Tibial nerve (tissue), 4 donors: ENCODE measurements around the gene ANKMY1. TPM values are rescaled to one million over a fixed set of nuclear protein-coding genes. Genes with fewer than 3 reads are reported as not detected.

Experiments
- DNase-seq, 2 donors: peaks; one replicate each; pipeline ENCODE4 v3.0.0-alpha.2; 2019; ENCODE audit warnings: low spot score in 2 of 2
- H3K27ac ChIP-seq, 4 donors: fragments of 200-600 bp; sonication (generic) in 3 of 4; one replicate each; pipeline ENCODE4 v1.5.1; 2017 to 2019; ENCODE audit warnings: mild to moderate bottlenecking in 1 of 4
- H3K27me3 ChIP-seq, 2 donors: fragments of 200-600 bp; sonication (generic) in 1 of 2; one replicate each; pipeline versions ENCODE4 v1.5.1 to v1.6.0; 2017 to 2019
- H3K36me3 ChIP-seq, 3 donors: fragments of 200-600 bp; sonication (generic); one replicate each; pipeline ENCODE4 v1.5.1; 2018 to 2019
- H3K4me1 ChIP-seq, 4 donors: fragments of 200-600 bp; sonication (generic) in 3 of 4; one replicate each; pipeline ENCODE4 v1.5.1; 2017 to 2019
- H3K4me3 ChIP-seq, 4 donors: fragments of 200-600 bp; sonication (generic) in 3 of 4; one replicate each; pipeline ENCODE4 v1.5.1; 2017 to 2019; ENCODE audit warnings: mild to moderate bottlenecking in 1 of 4, moderate library complexity in 1 of 4
- H3K9me3 ChIP-seq, 4 donors: fragments of 200-600 bp; sonication (generic) in 3 of 4; one replicate each; pipeline ENCODE4 v1.5.1; 2017 to 2019
- EP300 ChIP-seq, 2 donors: sonication (generic); formaldehyde crosslinking; IDR thresholded peaks; one replicate each; pipeline ENCODE4 v1.6.1; 2017; ENCODE audit warnings: antibody characterized with exemption in 2 of 2, mild to moderate bottlenecking in 1 of 2
- POLR2A ChIP-seq, 2 donors: fragments of 450-650 bp; IDR thresholded peaks; one replicate each; pipeline ENCODE4 v1.6.1; 2017; ENCODE audit warnings: antibody characterized with exemption in 2 of 2, mild to moderate bottlenecking in 2 of 2, moderate library complexity in 2 of 2
- WGBS, 2 donors: methylation state at CpG; one replicate each; pipeline ENCODE4 v1.1.5; 2018; 5-methylcytosine and 5-hydroxymethylcytosine counted together
- total RNA-seq, 4 donors: library from RNA; depleted of rRNA; stranded (reverse); fragments of >200 nt; gene quantifications; one replicate each; pipeline ENCODE4 v1.1.0, GENCODE V29; 2016
- TF ChIP-seq, protein P1 (sequence below), 5 experiments: fragments of 200-600 bp in 3 of 5; fragments of 450-650 bp in 2 of 5; sonication (generic) in 3 of 5; IDR thresholded peaks; one replicate each; pipeline ENCODE4 v1.5.1; 2016 to 2019; ENCODE audit warnings: antibody characterized with exemption in 5 of 5, mild to moderate bottlenecking in 3 of 5, moderate library complexity in 2 of 5

ANKMY1 gene
- total RNA-seq, 4 donors from 2014 or later = 14.2 to 24.0 (median 21.4) TPM

DNA sequence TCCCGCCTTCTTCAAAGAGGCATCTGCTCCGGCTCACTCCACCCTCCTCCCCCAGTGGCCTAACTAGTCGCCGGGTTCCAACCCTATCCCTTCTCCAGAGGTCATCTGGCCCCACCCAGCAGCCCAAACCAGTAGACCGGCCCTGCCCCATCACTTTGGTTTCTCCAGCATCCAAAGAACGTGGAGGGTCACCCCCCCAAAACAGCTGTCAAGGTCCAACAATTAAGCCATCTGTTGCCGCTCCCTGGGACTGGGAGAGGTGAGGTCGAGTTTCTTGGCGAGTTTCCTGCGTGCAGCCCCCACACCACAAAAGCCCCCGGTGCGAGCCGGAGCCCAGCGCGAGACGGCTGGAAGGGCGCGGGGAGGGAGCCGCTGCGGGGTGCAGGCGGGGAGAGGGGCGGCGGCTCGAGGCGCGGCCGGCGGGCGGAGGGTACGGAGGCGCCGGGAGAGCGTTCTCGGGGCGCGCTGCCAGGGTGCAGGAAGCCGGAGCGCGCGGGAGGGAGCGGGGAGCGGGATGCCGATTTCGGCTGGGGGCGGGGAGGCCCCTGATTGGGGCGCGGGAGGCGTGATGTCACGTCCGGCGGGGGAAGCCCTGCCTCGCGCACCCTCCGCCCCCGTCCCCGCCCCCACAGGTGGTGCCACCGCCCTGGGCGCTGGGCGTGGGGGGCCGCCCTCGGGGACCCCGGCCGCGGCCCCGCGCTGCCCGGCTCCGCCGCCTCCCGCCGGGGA, 122.9 kb downstream of the ANKMY1 start:
- Histone ChIP-seq H3K36me3 (no peaks in the 10 kb centered on the region), H3K27me3 (no peaks in the 10 kb centered on the region), H3K9me3 (no peaks in the 10 kb centered on the region), H3K27ac (peak overlapping the region; percentile 76 to 95 (median 80)), H3K4me3 (peak overlapping the region; percentile 40 to 95 (median 70)), H3K4me1 (peaks cover 0 to 62% (median 20%) of the 10 kb centered on the region in 4 donors)
- no peak for TF ChIP-seq POLR2A (IDR thresholded peaks at IDR 0.05)
- TF ChIP-seq, protein P1, sequence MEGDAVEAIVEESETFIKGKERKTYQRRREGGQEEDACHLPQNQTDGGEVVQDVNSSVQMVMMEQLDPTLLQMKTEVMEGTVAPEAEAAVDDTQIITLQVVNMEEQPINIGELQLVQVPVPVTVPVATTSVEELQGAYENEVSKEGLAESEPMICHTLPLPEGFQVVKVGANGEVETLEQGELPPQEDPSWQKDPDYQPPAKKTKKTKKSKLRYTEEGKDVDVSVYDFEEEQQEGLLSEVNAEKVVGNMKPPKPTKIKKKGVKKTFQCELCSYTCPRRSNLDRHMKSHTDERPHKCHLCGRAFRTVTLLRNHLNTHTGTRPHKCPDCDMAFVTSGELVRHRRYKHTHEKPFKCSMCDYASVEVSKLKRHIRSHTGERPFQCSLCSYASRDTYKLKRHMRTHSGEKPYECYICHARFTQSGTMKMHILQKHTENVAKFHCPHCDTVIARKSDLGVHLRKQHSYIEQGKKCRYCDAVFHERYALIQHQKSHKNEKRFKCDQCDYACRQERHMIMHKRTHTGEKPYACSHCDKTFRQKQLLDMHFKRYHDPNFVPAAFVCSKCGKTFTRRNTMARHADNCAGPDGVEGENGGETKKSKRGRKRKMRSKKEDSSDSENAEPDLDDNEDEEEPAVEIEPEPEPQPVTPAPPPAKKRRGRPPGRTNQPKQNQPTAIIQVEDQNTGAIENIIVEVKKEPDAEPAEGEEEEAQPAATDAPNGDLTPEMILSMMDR (IDR thresholded peaks at IDR 0.05) = peak in 1 of 5 experiments; percentile 19
- TF ChIP-seq EP300 (IDR thresholded peaks at IDR 0.05) = peak in 1 of 2 donors; percentile 46
- WGBS, 2 donors = 2 to 4% methylated on average over 12 to 39 of the region's 71 CpGs
- peak; percentile 87 to 89 for DNase-seq

DNA sequence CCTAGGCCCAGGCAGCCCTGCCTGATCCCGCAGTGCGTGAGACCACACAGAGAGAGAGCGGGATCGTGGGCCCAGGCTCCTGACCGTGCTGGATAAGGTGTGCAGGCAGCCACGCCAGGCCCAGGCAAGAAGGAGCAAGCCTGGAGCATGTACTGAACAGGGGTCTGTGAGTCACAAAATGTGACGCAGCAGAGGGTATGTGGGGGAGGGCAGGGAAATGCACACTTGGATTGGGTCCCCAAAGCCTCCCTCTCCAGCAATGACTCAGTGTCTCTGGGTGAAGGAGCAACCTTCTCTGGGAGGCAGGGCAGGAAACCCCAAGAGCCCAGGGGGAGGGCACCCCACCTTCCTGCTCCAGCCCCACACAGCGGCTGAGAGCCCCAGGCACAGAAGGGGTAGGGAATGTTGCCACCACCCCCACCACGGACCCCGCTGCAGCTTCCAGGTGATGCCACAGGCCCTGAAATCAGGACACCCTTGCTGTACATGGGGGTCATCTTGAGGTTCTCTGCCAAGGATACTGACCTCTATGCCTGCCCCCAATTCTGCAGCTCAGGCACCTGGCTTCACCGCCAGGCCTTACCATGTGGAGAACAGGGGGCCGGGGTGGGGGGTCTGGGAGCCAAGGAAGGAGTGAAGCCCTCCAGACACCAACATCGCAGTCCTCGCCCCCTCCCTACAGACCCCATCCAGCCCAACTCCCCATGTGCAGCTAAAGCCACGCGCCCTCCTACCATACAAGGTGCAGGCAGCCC, 123.6 kb downstream of the ANKMY1 start:
- no peaks in the 10 kb centered on the region for H3K9me3 ChIP-seq
- no peaks in the 10 kb centered on the region for H3K36me3 ChIP-seq
- H3K4me1 ChIP-seq = peaks cover 0 to 54% (median 20%) of the 10 kb centered on the region in 4 donors
- no peak for DNase-seq
- H3K4me3 ChIP-seq = peak overlapping the region; percentile 40 to 95 (median 70)
- H3K27ac ChIP-seq = peak overlapping the region; percentile 76 to 95 (median 80)
- TF ChIP-seq EP300 (IDR thresholded peaks at IDR 0.05) (peak in 1 of 2 donors; percentile 56), POLR2A (IDR thresholded peaks at IDR 0.05) (no peak)
- 63 to 69% methylated on average over 16 of the region's 16 CpGs for whole genome bisulfite sequencing, 2 donors
- H3K27me3 ChIP-seq = no peaks in the 10 kb centered on the region

DNA sequence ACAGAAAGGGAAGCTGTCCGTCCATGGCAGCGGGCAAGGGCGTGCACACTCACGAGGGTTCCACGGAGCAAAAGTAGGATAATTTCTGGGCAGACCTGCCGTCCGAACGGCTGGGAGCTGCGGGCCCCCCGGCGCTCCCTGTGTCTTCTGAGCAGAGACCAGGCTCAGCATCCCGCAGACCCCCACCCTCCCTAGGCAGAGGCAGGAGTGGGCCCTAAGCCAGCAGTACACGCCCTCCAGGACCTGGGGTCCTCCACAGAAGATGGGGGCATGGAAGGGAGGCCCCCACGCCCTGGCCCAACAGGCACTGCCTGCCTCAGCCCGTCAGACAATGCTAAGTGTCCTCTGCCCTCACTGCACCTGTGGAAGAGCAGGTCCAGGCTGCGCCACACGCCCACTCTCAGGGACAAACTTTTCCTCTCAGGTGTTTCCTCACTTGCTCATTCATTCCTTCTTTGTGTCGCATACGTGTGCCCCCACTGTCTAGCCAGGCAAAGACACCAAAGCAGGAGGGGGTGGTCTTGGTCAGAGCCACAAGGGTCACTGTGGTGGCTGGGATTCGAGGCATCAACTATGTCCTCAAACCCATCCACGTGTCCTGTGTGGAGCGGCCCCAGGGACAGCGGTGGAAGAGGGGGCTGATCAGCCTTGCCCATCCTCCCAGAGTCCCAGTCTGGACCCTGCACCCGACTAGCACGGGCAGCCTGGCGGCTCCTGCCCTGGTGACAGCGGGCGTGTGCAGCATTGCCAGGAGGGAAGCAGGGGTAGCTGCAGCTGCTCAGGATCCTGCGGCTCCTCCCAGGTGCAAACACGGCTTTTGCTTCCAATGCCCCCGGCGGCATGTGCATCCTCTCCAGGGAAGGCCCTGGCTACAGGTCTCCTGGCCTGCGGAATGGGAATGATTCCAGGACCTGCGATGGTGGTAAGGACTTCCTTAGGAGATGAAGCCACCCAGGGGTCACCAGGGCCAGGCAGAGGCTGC, 124.7 kb downstream of the ANKMY1 start:
- H3K27ac ChIP-seq = peak overlapping the region in 2 of 4 donors; percentile 77 to 95
- H3K27me3 ChIP-seq = no peaks in the 10 kb centered on the region
- no peaks in the 10 kb centered on the region for H3K36me3 ChIP-seq
- no peak for DNase-seq
- no peaks in the 10 kb centered on the region for H3K9me3 ChIP-seq
- H3K4me1 ChIP-seq = peaks cover 0 to 44% (median 19%) of the 10 kb centered on the region in 4 donors
- 67 to 81% methylated on average over 23 to 30 of the region's 34 CpGs for WGBS, 2 donors
- H3K4me3 ChIP-seq = no peak overlapping the region
- no peak for TF ChIP-seq POLR2A (IDR thresholded peaks at IDR 0.05)
- TF ChIP-seq, protein P1 (IDR thresholded peaks at IDR 0.05) = no peak

GRCh38 chr2:240432430-240432819, 125.4 kb downstream of the ANKMY1 start:
- H3K27ac ChIP-seq = peak overlapping the region in 2 of 4 donors; percentile 28 to 95
- TF ChIP-seq, protein P1 (IDR thresholded peaks at IDR 0.05) = no peak
- TF ChIP-seq POLR2A (IDR thresholded peaks at IDR 0.05) = no peak
- no peak for TF ChIP-seq EP300 (IDR thresholded peaks at IDR 0.05)
- WGBS, 2 donors = 90 to 91% methylated on average over 9 of the region's 9 CpGs

More at GRCh38 chr2:240432430-240432819, 125.4 kb downstream of the ANKMY1 start:
- peak in 1 of 2 donors; percentile 8 for DNase-seq
- Histone ChIP-seq H3K36me3 (no peaks in the 10 kb centered on the region), H3K9me3 (no peaks in the 10 kb centered on the region), H3K4me3 (no peak overlapping the region), H3K27me3 (no peaks in the 10 kb centered on the region), H3K4me1 (peaks cover 0 to 37% (median 16%) of the 10 kb centered on the region in 4 donors)
